ENCODE results near the gene LYST.
"Not testable (repeated sequence)": the region's sequence is repeated elsewhere in the genome, so short reads cannot be mapped to it uniquely, and the experiment has no call there.

Gene LYST

DNA sequence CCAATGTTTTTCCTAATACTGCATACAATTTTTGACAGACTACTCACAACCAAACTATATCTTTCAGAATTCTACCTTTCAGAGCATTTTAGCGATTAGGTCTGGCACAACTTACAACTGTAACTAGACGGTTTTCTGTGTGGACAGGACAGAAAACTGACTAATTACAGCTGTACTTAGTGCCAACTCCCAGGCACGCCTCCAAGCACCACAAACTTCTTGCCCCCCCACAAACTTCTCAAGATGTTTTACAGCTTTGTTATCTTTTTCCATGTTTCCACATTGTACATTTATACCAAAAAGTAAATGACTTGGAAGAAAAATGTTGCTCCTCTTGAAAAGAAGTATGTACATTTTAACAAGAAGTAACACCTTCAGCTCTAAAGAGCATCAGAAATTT is 13.8 kb downstream of the LYST start:
- no peak overlapping the region for H3K4me3 ChIP-seq (ENCODE audit: low read depth, low read length)
- TF ChIP-seq, protein P1, sequence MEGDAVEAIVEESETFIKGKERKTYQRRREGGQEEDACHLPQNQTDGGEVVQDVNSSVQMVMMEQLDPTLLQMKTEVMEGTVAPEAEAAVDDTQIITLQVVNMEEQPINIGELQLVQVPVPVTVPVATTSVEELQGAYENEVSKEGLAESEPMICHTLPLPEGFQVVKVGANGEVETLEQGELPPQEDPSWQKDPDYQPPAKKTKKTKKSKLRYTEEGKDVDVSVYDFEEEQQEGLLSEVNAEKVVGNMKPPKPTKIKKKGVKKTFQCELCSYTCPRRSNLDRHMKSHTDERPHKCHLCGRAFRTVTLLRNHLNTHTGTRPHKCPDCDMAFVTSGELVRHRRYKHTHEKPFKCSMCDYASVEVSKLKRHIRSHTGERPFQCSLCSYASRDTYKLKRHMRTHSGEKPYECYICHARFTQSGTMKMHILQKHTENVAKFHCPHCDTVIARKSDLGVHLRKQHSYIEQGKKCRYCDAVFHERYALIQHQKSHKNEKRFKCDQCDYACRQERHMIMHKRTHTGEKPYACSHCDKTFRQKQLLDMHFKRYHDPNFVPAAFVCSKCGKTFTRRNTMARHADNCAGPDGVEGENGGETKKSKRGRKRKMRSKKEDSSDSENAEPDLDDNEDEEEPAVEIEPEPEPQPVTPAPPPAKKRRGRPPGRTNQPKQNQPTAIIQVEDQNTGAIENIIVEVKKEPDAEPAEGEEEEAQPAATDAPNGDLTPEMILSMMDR (IDR thresholded peaks at IDR 0.05; ENCODE audit: low read depth, low read length, missing control alignments): no peak
- no peak for DNase-seq (ENCODE audit: low read depth)

GRCh38 chr1:235851939-235852338 is 14.8 kb downstream of the LYST start:
- TF ChIP-seq, protein P1 (IDR thresholded peaks at IDR 0.05; ENCODE audit: low read depth, low read length, missing control alignments): no peak
- no peak overlapping the region for H3K4me3 ChIP-seq (ENCODE audit: low read depth, low read length)
- no peak for DNase-seq (ENCODE audit: low read depth)

- not testable (repeated sequence) for DNase-seq (ENCODE audit: low read depth); H3K4me3 ChIP-seq (ENCODE audit: low read depth, low read length)
Observed at GRCh38 chr1:235848251-235848650, 18.5 kb downstream of the LYST start.

DNA sequence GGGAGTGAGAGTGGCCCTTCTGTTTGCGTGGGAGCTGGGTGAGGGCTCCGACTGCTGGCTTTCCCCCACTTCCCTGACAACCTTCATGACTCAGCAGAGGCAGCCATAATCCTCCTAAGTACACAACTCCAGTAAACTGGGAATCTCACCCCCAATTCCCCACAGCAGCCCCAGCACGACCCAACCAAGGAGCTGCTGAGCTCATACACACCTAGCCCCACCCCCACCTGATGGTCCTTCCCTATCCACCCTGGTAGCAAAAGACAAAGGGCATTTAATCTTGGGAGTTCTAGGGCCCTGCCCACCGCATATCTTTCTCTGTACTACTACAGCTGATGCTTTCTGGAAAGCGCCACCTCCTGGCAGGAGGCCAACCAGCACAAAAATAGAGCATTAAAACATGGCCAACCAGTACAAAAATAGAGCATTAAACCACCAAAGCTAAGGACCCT is 21.0 kb downstream of the LYST start:
- H3K4me3 ChIP-seq (ENCODE audit: low read depth, low read length); DNase-seq (ENCODE audit: low read depth): not testable (repeated sequence)
- TF ChIP-seq, protein P1 (IDR thresholded peaks at IDR 0.05; ENCODE audit: low read depth, low read length, missing control alignments): peak; percentile 21

GRCh38 chr1:235844776-235845175 is 21.9 kb downstream of the LYST start:
- TF ChIP-seq, protein P1 (IDR thresholded peaks at IDR 0.05; ENCODE audit: low read depth, low read length, missing control alignments): no peak
- DNase-seq (ENCODE audit: low read depth): no peak
- H3K4me3 ChIP-seq (ENCODE audit: low read depth, low read length): no peak overlapping the region

- DNase-seq (ENCODE audit: low read depth): no peak
Observed at GRCh38 chr1:235843461-235843961, 23.2 kb downstream of the LYST start.

GRCh38 chr1:235841938-235842545 is 24.7 kb downstream of the LYST start:
- H3K4me3 ChIP-seq (ENCODE audit: low read depth, low read length): peak overlapping the region; percentile 7; the same call in 1 of the 2 replicates
- TF ChIP-seq, protein P1 (IDR thresholded peaks at IDR 0.05; ENCODE audit: low read depth, low read length, missing control alignments): no peak
- no peak for DNase-seq (ENCODE audit: low read depth)

More at GRCh38 chr1:235843461-235843961, 23.2 kb downstream of the LYST start:
- TF ChIP-seq, protein P1 (IDR thresholded peaks at IDR 0.05; ENCODE audit: low read depth, low read length, missing control alignments): peak; percentile 66
- no peak overlapping the region for H3K4me3 ChIP-seq (ENCODE audit: low read depth, low read length)
